ENCODE data around the gene USH2A. TPM values are rescaled to one million over a fixed set of nuclear protein-coding genes. Genes with fewer than 3 reads are reported as not detected.
A peak's percentile ranks its signal among the peaks of the same experiment; 100 is the strongest.

USH2A gene
- total and polyA plus RNA-seq, 11 donors, result 0.03 to 4.7 (median 1.7) TPM

DNA sequence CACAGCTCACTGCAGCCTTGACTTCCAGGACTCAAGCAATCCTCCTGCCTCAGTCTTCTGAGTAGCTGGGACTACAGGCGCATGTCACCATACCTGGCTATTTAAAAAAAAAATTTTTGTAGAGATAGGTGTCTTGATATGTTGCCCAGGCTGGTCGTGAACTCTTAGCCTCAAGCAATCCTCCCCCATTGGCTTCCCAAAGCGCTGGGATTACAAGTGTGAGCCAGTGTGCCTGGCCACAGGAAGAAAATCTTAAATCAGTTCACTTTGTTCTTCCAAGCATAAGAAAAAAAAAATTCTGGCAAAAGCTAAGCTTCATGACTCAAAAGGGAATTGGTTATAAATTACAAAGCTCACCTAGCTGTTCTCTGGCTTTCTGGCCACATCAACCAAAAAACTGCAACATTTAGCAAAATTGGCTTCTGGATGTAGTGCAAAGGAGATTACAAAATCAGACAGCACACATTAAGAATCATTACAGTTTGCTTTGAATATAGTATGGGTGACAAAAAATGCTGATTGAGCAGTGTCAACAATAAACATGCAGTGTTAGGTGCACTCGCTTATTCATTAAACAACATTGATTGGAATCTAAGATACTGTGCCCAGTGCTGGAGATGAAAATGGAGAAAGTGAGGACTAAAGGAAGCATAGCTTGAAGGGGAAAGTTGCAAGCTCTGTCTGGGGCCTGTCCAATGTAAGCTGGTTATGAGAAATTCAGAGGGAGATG lies 779.5 kb downstream of the USH2A start:
- no peak for TF ChIP-seq POLR2A (IDR thresholded peaks at IDR 0.05)
- TF ChIP-seq, protein P1, sequence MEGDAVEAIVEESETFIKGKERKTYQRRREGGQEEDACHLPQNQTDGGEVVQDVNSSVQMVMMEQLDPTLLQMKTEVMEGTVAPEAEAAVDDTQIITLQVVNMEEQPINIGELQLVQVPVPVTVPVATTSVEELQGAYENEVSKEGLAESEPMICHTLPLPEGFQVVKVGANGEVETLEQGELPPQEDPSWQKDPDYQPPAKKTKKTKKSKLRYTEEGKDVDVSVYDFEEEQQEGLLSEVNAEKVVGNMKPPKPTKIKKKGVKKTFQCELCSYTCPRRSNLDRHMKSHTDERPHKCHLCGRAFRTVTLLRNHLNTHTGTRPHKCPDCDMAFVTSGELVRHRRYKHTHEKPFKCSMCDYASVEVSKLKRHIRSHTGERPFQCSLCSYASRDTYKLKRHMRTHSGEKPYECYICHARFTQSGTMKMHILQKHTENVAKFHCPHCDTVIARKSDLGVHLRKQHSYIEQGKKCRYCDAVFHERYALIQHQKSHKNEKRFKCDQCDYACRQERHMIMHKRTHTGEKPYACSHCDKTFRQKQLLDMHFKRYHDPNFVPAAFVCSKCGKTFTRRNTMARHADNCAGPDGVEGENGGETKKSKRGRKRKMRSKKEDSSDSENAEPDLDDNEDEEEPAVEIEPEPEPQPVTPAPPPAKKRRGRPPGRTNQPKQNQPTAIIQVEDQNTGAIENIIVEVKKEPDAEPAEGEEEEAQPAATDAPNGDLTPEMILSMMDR (IDR thresholded peaks at IDR 0.05), result no peak
- Histone ChIP-seq H3K36me3 (no peaks in the 10 kb centered on the region), H3K27me3 (peaks cover 0 to 7% (median 0%) of the 10 kb centered on the region in 9 donors), H3K9me3 (no peaks in the 10 kb centered on the region), H3K27ac (no peak overlapping the region), H3K4me3 (no peak overlapping the region), H3K4me1 (no peaks in the 10 kb centered on the region)
- no peak for DNase-seq
- intact Hi-C loops (cut with DNase I), result no loop called here
- no peak for ATAC-seq
- WGBS, 4 donors, result 86 to 95% (median 90%) methylated on average over 4 of the region's 4 CpGs

DNA sequence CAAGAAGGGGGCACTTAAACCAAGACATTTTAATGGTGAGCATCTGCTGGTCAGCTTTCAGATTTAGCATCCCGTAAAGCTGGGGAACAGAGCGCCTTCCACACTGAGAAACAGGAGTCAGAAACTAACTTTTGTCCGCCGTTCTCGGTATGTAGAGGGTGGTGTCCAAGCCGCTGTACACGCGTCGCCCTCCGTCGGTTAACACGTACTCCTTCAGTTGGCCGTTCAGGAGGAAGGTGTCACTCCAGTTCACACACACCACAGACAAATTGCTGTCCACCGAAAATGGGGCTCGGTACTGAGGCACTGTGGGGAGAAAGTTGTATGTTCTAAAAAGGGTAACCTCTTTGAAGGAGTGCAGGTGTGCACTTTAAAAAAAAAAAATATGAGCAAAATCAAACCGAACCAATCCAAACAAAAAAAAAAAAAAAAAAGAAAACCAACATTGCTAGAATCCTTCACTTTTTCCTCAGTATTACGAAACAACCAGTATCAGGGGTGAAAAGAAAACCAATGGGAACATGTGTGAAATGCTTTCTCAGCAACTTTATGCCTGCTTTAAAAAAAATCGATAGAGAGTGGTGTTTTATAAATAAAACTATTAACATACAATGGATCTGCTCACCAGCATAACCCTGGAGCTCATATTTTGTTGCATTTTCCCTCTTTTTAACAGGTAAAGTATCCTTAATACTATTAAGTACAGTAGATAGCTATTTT lies 782.7 kb downstream of the USH2A start:
- 91 to 94% (median 94%) methylated on average over 18 of the region's 18 CpGs for WGBS, 4 donors
- TF ChIP-seq, protein P1 (IDR thresholded peaks at IDR 0.05), result no peak
- TF ChIP-seq POLR2A (IDR thresholded peaks at IDR 0.05), result no peak

DNA sequence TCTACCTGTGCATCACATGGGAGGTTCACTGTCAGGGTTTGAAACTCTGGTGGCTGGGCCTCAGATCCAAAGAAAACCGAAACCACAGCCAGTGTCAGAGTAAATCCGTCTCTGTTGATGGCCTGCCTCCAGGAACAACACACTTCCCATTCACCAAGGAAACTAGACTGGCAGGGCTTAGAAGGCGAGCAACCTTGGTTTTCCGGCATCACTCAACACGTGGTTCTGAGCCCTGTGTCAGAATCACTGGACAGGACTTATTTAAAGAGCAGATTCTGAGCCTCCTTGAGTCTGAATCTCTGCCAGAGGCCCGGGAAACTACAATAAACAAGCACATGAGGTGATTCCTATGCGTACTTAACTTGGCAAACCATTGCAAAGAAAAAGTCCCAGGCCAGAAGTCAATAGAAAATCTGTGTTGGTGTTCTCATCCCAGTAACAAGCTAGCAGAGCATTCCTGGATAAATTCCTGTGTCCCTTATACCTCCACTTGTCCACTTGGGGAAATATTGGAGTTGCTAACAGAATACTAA lies 786.1 kb downstream of the USH2A start:
- intact Hi-C loops (cut with DNase I), result no loop called here
- Histone ChIP-seq H3K4me1 (peaks cover 0 to 2% (median 0%) of the 10 kb centered on the region in 12 donors), H3K36me3 (no peaks in the 10 kb centered on the region), H3K4me3 (peak overlapping the region in 2 of 12 donors; percentile 13 to 14), H3K9me3 (no peaks in the 10 kb centered on the region), H3K27me3 (peaks cover 0 to 3% (median 0%) of the 10 kb centered on the region in 9 donors), H3K27ac (peak overlapping the region in 3 of 12 donors; percentile 24 to 53 (median 37))
- ATAC-seq (peak in 3 of 4 donors; percentile 53 to 55 (median 54)), DNase-seq (peak in 1 of 5 donors; percentile 30)
- WGBS, 4 donors, result 64 to 70% (median 68%) methylated on average over 7 of the region's 7 CpGs
- TF ChIP-seq POLR2A (IDR thresholded peaks at IDR 0.05), result no peak

More for the DNA sequence above, 782.7 kb downstream of the USH2A start:
- H3K4me1 ChIP-seq, result peaks cover 0 to 2% (median 0%) of the 10 kb centered on the region in 12 donors
- H3K27ac ChIP-seq, result no peak overlapping the region
- DNase-seq, result no peak
- intact Hi-C loops (cut with DNase I), result no loop called here
- peaks cover 0 to 4% (median 0%) of the 10 kb centered on the region in 9 donors for H3K27me3 ChIP-seq
- no peaks in the 10 kb centered on the region for H3K36me3 ChIP-seq
- no peak overlapping the region for H3K4me3 ChIP-seq
- H3K9me3 ChIP-seq, result no peaks in the 10 kb centered on the region
- ATAC-seq, result no peak

DNA sequence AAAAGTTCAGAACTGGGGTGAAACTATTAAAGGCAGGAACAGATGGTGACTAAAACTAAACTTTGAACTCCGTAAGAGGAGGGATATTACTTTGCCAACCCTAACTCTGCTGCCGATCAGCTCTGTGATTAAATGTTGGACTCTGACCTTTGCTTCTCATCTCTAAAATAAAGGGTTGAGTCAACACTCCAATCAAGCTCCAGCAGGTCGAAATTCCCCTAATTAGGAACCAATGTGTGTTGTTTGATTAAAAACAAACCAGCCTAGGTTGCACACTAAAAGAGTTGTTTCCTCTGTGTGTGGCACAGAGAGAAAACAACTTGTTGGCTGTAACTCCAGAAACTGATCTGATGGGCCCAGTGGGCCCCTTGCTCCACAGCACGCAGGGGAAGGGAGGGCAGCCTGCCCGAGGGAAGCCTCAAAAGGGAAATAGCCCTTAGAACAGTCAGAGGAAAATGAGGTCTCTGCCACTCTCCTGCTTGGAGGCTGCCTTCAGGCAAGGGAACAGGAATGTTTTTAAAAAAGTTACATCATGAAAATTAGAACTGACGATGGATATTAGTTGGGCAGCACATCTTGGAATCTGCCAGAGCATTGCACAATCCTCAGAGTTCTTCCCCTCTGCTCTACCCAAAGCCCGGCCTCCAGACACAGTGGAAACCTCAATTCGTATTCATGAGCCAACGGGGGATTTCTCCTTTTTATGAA lies 786.8 kb downstream of the USH2A start:
- DNase-seq (peak in 1 of 5 donors; percentile 33), ATAC-seq (peak in 2 of 4 donors; percentile 66 to 71)
- peak overlapping the region in 4 of 12 donors; percentile 0 to 53 (median 30) for H3K27ac ChIP-seq
- TF ChIP-seq, protein P1 (IDR thresholded peaks at IDR 0.05), result no peak
- TF ChIP-seq POLR2A (IDR thresholded peaks at IDR 0.05), result no peak
- H3K27me3 ChIP-seq, result peaks cover 0 to 3% (median 0%) of the 10 kb centered on the region in 9 donors
- H3K9me3 ChIP-seq, result no peaks in the 10 kb centered on the region
- intact Hi-C loops (cut with DNase I), result no loop called here
- 63 to 70% (median 67%) methylated on average over 9 of the region's 9 CpGs for WGBS, 4 donors
- peaks cover 0 to 2% (median 0%) of the 10 kb centered on the region in 12 donors for H3K4me1 ChIP-seq
- H3K36me3 ChIP-seq, result no peaks in the 10 kb centered on the region
- peak overlapping the region in 2 of 12 donors; percentile 13 to 14 for H3K4me3 ChIP-seq
